Nephron progenitor cell (in vitro differentiated cells): ENCODE results near the gene HOXD11.

ENCODE experiments used
- DNase-seq: peaks from one replicate; pipeline ENCODE4 v3.0.0; 2021
- H3K27ac Mint-ChIP-seq: 2 replicates; pipeline ENCODE4 v1.8.0; 2021; ENCODE audit warnings: mild to moderate bottlenecking, moderate library complexity, mixed read lengths
- H3K27me3 Mint-ChIP-seq: 2 replicates; pipeline ENCODE4 v1.8.0; 2021; ENCODE audit warnings: mild to moderate bottlenecking, low read depth, mixed read lengths; ENCODE audit not compliant: poor library complexity
- H3K36me3 Mint-ChIP-seq: 2 replicates; pipeline ENCODE4 v1.8.0; 2021; ENCODE audit warnings: low read depth, mixed read lengths
- H3K4me1 Mint-ChIP-seq: 2 replicates; pipeline ENCODE4 v1.8.0; 2021; ENCODE audit warnings: mixed read lengths
- H3K4me3 Mint-ChIP-seq: 2 replicates; pipeline ENCODE4 v1.8.0; 2021; ENCODE audit warnings: mild to moderate bottlenecking, moderate library complexity, mixed read lengths
- H3K9me3 Mint-ChIP-seq: 2 replicates; pipeline ENCODE4 v1.8.0; 2021; ENCODE audit warnings: mild to moderate bottlenecking, moderate library complexity, mixed read lengths
- CTCF ChIP-seq: fragments of 200-600 bp; sonication (generic); IDR thresholded peaks from 2 replicates; pipeline ENCODE4 v1.5.0; 2021; ENCODE audit warnings: antibody characterized with exemption

The HOXD11 gene

DNA sequence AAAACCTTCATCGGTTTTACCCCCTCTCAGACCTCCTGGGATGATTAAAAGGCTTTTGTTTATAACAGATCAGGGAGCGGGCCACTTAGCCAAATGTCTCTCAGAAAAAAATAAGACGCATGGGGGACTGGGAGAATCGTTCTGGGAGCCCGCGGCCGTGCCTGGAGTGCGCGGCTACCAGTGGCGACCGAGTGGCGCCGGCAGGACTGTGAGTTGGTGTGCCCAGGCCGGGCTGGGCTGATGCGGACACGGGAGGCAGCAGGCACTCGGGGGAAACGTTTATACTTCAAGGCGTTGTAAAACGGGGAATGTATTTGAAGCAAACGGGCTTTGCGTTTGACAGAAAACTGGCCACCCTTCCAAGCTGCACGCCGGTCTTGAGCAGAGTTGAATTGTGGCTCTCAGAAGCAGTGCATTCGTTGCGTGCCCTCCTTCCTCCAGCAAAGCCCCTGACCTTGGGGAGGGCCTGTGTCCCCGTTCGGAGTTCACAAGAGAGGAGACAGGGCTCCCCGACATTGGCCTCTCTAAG lies 4.8 kb downstream of the HOXD11 start:
- no peak for DNase-seq
- H3K9me3 Mint-ChIP-seq, result no peaks in the 10 kb centered on the region
- peak overlapping the region; percentile 86 for H3K4me3 Mint-ChIP-seq
- peak overlapping the region; percentile 90 for H3K27ac Mint-ChIP-seq
- no peaks in the 10 kb centered on the region for H3K36me3 Mint-ChIP-seq
- H3K27me3 Mint-ChIP-seq, result peaks cover 90% of the 10 kb centered on the region
- H3K4me1 Mint-ChIP-seq, result peaks cover 80% of the 10 kb centered on the region
- no peak for TF ChIP-seq CTCF

GRCh38 chr2:176112375-176113302 lies 5.6 kb downstream of the HOXD11 start:
- Mint-ChIP-seq H3K4me3 (peak overlapping the region; percentile 86), H3K4me1 (peaks cover 87% of the 10 kb centered on the region), H3K27ac (peak overlapping the region; percentile 75), H3K27me3 (peaks cover 91% of the 10 kb centered on the region), H3K9me3 (no peaks in the 10 kb centered on the region), H3K36me3 (no peaks in the 10 kb centered on the region)
- DNase-seq, result no peak
- no peak for TF ChIP-seq CTCF

DNA sequence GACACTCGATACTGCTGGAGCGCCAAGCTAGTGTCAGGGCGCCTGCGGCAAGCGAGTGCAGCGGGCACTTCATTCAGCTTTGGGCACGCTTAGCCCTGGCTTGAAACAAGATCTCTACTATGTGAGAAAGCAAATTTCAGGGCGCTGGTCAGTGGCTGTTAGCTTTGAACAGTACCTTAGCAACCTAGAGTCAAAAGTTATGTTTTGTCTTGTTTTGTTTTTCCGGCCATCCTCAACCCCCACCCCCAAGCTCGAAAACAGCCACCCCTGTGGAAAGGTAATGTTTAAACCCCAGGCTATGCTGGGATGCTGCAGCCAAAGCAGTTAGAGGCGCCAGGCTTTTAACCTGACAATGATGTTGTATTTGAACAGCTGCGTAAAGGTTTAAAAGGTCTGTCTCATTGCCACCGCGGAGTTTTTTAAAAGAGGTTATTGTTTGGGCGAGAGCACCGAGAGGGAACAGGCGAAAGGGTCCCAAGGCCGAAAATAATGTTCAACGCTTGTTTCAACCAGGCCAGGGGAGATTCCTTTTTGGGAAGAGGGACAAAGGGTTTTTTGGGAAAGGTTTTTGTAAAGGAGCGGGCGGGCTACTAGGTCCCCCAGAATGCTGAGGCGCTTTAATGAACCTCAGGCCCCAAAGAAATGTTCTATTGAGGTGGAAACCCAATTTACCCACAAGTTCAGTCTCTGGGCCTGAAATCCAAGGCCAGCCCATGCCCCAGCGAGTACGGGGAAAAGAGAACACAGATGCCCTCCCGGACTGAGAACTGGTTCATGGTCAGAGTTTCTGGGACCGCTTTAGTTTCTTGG lies 7.2 kb downstream of the HOXD11 start:
- Mint-ChIP-seq H3K27ac (peak overlapping the region; percentile 91), H3K4me1 (peaks cover 95% of the 10 kb centered on the region), H3K36me3 (no peaks in the 10 kb centered on the region), H3K27me3 (peaks cover 90% of the 10 kb centered on the region), H3K4me3 (peak overlapping the region; percentile 86), H3K9me3 (no peaks in the 10 kb centered on the region)
- no peak for DNase-seq
- no peak for TF ChIP-seq CTCF

GRCh38 chr2:176114930-176115625 lies 8.0 kb downstream of the HOXD11 start:
- peak; percentile 30 for DNase-seq
- H3K4me1 Mint-ChIP-seq, result peaks cover 95% of the 10 kb centered on the region
- no peaks in the 10 kb centered on the region for H3K9me3 Mint-ChIP-seq
- H3K27ac Mint-ChIP-seq, result peak overlapping the region; percentile 88
- H3K27me3 Mint-ChIP-seq, result peaks cover 82% of the 10 kb centered on the region
- H3K36me3 Mint-ChIP-seq, result no peaks in the 10 kb centered on the region
- H3K4me3 Mint-ChIP-seq, result peak overlapping the region; percentile 86
- no peak for TF ChIP-seq CTCF

DNA sequence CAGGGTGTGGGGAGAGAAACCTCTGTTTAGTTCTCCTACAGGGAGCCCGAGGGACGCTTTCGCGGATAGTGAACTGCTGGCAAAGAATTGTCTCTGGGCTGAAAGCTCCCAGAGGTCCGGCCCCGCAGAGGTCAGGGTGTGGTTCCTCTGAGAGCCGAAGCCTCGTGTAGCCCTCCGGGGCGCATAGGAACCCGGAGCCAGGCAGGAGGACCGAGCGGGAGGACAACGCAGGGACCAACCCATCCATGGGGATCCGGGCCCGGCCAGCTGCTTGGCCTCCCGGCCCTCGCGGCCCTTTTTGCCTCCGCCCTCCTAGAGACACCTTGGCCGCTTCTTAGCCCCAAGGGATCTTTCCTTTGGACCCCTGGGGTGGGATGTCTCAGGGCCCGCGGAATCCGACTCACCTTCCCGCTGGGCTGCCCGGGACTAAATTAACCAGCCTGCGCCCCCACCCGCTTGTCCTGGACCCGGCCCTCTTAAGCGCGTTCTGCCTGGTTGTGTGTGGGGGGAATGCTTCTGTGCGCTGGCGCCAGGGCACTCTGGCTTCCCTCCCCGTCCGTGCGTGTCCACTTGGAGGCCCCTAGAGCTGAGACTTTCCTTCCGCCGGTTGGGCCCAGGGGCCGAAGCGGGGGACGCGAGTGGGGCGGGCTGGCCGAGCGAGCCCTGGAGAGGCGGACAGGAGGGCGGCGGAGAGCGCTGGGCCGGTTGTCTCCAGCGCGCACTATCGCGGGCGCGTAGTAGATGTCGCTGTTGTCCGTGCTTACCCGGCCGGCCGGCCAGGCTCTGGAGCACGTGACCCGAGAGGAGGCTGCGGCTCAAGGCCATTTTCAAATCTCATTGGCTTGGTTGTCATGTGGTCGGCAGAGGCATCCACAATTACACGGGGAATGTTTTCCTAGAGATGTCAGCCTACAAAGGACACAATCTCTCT lies 9.1 kb downstream of the HOXD11 start, which contains the start of gene HOXD10:
HOXD10 (plus strand) TSS at position 896 of the 931 bp plus-strand sequence. CDS start 56 bp downstream, outside the sequence.
- H3K36me3 Mint-ChIP-seq, result no peaks in the 10 kb centered on the region
- peak within 1 kb of the TSS; percentile 93 for H3K27ac Mint-ChIP-seq
- peak; percentile 54 for TF ChIP-seq CTCF
- no peaks in the 10 kb centered on the region for H3K9me3 Mint-ChIP-seq
- peaks cover 74% of the 10 kb centered on the region for H3K27me3 Mint-ChIP-seq
- H3K4me1 Mint-ChIP-seq, result peaks cover 96% of the 10 kb centered on the region
- peak; percentile 85 for DNase-seq
- H3K4me3 Mint-ChIP-seq, result peak within 1 kb of the TSS; percentile 86
